RWPE2 (cell line): ENCODE measurements around the gene KPTN.

Experiments used
- ATAC-seq: fragments of 200-7000 bp; cut with Tn5 transposase; 3 replicates; pipeline ENCODE4 v1.9.1; 2021; ENCODE audit warnings: low read depth
- DNase-seq: peaks from one replicate; pipeline ENCODE4 v3.0.0-alpha.2; 2020; ENCODE audit warnings: low spot score
- H3K27ac ChIP-seq: fragments of 450-650 bp; 2 replicates; pipeline ENCODE4 v1.5.1; 2017; ENCODE audit warnings: mild to moderate bottlenecking; ENCODE audit not compliant: poor library complexity, severe bottlenecking
- H3K27me3 ChIP-seq: fragments of 250-450 bp; sonication (Bioruptor Pico); 2 replicates; pipeline ENCODE4 v1.5.1; 2021; ENCODE audit warnings: mild to moderate bottlenecking, moderate library complexity; ENCODE audit not compliant: insufficient read depth, poor library complexity, severe bottlenecking
- H3K36me3 ChIP-seq: fragments of 250-450 bp; sonication (Bioruptor Pico); 2 replicates; pipeline ENCODE4 v1.5.1; 2020; ENCODE audit warnings: low read depth, mild to moderate bottlenecking, moderate library complexity
- H3K4me1 ChIP-seq: fragments of 250-450 bp; sonication (Bioruptor Pico); 2 replicates; pipeline ENCODE4 v1.5.1; 2021; ENCODE audit warnings: mild to moderate bottlenecking, moderate library complexity; ENCODE audit not compliant: insufficient read depth, poor library complexity, severe bottlenecking
- H3K4me3 ChIP-seq: fragments of 250-450 bp; sonication (Bioruptor Pico); 2 replicates; pipeline ENCODE4 v1.5.1; 2021; ENCODE audit warnings: mild to moderate bottlenecking, moderate library complexity; ENCODE audit not compliant: severe bottlenecking
- H3K9me3 ChIP-seq: fragments of 250-450 bp; sonication (Bioruptor Pico); 2 replicates; pipeline ENCODE4 v1.5.1; 2021; ENCODE audit warnings: mild to moderate bottlenecking, moderate library complexity; ENCODE audit not compliant: severe bottlenecking
- TF ChIP-seq, protein P1 (sequence below): fragments of 450-650 bp; IDR thresholded peaks from one replicate; pipeline ENCODE4 v1.5.1; 2017; ENCODE audit warnings: mild to moderate bottlenecking, moderate library complexity; ENCODE audit not compliant: poor library complexity, severe bottlenecking

Gene KPTN

DNA sequence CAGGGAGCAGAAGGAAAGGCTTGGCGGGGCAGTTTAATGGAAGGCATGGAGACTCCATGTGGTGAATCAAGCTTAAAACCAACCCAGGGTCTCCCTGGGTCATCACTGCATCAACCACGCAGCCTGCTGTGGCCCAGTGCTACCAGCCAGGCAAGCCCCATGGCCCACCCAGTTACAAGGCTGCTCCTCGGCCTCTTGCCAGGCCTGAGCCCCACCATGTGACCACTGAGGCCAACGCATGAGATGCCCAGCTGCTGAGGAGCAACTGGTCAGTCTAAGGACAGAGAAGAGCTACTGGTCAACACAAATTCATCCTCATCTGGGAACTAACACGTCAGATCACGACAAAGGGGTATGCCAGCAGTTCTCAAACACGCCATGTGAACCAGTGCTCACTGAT is 15.4 kb upstream of the KPTN start:
- ATAC-seq (no peak), DNase-seq (no peak)
- no peak overlapping the region for H3K4me3 ChIP-seq
- no peak overlapping the region for H3K27ac ChIP-seq
- H3K4me1 ChIP-seq = no peaks in the 10 kb centered on the region
- no peaks in the 10 kb centered on the region for H3K27me3 ChIP-seq
- TF ChIP-seq, protein P1, sequence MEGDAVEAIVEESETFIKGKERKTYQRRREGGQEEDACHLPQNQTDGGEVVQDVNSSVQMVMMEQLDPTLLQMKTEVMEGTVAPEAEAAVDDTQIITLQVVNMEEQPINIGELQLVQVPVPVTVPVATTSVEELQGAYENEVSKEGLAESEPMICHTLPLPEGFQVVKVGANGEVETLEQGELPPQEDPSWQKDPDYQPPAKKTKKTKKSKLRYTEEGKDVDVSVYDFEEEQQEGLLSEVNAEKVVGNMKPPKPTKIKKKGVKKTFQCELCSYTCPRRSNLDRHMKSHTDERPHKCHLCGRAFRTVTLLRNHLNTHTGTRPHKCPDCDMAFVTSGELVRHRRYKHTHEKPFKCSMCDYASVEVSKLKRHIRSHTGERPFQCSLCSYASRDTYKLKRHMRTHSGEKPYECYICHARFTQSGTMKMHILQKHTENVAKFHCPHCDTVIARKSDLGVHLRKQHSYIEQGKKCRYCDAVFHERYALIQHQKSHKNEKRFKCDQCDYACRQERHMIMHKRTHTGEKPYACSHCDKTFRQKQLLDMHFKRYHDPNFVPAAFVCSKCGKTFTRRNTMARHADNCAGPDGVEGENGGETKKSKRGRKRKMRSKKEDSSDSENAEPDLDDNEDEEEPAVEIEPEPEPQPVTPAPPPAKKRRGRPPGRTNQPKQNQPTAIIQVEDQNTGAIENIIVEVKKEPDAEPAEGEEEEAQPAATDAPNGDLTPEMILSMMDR = no peak
- H3K9me3 ChIP-seq = no peaks in the 10 kb centered on the region
- peaks cover 16% of the 10 kb centered on the region for H3K36me3 ChIP-seq

DNA sequence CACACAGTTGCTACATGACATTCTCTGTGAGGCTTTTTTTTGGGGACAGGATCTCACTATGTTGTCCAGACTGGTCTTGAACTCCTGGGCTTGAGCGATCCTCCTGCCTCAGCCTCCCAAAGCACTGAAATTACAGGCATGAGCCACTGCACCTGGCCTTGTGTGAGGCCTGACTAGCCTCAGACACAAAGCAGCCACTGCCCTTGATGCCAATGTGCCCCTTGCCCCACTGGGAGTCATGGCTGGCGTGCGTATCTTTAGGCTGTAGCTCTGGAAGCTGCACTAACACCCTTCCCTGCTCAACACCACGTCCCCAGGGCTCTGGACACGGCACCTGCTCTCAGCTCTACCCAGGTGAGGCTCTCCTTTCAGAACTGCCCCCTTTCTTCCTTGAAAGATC is 14.5 kb upstream of the KPTN start:
- no peak for DNase-seq
- no peak for ATAC-seq
- no peaks in the 10 kb centered on the region for H3K4me1 ChIP-seq
- no peak overlapping the region for H3K4me3 ChIP-seq
- TF ChIP-seq, protein P1 = no peak
- H3K9me3 ChIP-seq = no peaks in the 10 kb centered on the region
- H3K27ac ChIP-seq = no peak overlapping the region
- H3K27me3 ChIP-seq = no peaks in the 10 kb centered on the region
- peaks cover 13% of the 10 kb centered on the region for H3K36me3 ChIP-seq

DNA sequence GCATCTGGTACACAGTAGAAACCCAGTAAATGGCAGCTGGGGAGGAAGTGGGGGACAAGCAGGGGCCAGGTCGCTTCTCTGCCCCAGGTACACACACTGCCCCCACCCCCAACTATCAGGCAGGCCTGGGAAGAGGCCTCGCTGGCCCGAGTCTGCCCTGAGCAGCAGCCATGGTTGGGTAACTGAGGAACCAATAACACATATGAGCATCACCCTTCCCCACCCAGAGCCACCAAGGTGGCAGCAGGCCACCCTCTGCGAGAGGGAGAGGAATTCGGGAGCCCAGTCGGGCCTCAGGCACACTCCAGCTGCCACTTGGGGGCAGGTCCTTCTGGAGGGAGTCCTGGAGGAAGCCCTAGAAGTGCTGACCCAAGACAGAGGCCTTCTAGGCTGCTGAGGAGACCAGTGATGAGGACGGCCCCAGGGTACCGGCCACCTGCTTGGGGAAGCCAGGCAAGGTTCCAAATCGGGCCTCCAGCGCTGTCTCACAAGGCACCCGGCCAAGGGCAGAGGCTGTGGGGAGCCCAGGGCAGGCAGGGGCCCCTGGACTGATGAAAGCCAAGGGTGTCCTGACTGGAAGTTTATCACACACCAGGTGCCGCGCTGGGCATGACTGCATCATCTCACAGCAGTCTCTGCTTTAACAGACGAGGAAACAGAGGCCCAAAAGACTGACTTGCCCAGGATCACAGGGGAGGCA is 14.0 kb upstream of the KPTN start:
- H3K27me3 ChIP-seq = no peaks in the 10 kb centered on the region
- DNase-seq (no peak), ATAC-seq (no peak)
- H3K4me1 ChIP-seq = no peaks in the 10 kb centered on the region
- no peak overlapping the region for H3K4me3 ChIP-seq
- H3K27ac ChIP-seq = no peak overlapping the region
- TF ChIP-seq, protein P1 = no peak
- peaks cover 12% of the 10 kb centered on the region for H3K36me3 ChIP-seq
- H3K9me3 ChIP-seq = no peaks in the 10 kb centered on the region

DNA sequence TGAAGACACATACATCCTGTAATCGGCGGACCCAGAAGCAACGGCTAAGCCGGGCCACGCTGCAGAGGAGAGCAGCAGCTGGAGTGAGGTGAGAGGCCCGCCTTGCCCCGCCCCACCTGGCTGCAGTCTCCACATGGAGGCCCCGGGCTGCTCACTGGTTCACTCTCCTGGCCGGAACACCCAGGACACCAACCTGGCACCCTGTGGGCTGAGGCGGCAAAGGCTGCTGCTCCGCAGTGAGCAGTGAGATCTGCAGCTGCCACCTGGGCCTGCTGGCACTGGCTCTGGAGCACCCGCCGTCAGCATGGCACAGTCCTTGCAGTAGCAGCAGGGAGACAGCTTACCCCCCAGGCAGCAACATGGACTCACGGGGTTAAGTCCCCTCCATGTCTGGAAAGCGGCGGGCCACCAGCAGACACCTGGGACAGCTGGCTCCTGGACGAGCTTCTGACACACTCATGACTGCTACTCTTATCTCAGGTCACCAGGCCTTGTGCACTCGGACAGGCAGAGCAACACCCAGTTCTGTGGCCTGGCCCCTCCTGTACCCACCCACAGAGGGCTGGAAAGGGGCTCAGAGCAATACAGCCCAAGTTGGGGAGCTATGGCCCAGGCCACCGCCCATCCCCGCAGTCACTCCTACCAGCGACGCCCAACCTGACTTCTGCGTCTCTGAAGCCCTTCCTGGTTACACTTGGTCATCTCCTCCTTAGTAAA is 13.2 kb upstream of the KPTN start:
- TF ChIP-seq, protein P1 = no peak
- Histone ChIP-seq H3K27ac (no peak overlapping the region), H3K9me3 (no peaks in the 10 kb centered on the region), H3K36me3 (peaks cover 11% of the 10 kb centered on the region), H3K4me1 (no peaks in the 10 kb centered on the region), H3K27me3 (no peaks in the 10 kb centered on the region), H3K4me3 (no peak overlapping the region)
- no peak for DNase-seq
- no peak for ATAC-seq
